Measurements from ENCODE around the gene TGM6. TPM values are rescaled to one million over a fixed set of nuclear protein-coding genes. Genes with fewer than 3 reads are reported as not detected.

The TGM6 gene
- polyA plus RNA-seq, 5 donors = not detected

Other genes starting within 250 kb of the TGM6 start
- gene TGM3, start 84.9 kb upstream of the TGM6 start, polyA plus RNA-seq (ENCODE audit: insufficient read depth in 1 of 5, insufficient read length in 5 of 5, low replicate concordance in 1 of 5) = under 1 TPM in 4 of 5 donors, not detected in 1; 0.12 to 0.28 (median 0.23) TPM
- gene SNRPB, start 89.9 kb downstream of the TGM6 start, polyA plus RNA-seq (ENCODE audit: insufficient read depth in 1 of 5, insufficient read length in 5 of 5, low replicate concordance in 1 of 5) = 100 to 1,000 TPM; 103 to 158 (median 110) TPM
- gene ZNF343, start 128.0 kb downstream of the TGM6 start, polyA plus RNA-seq (ENCODE audit: insufficient read depth in 1 of 5, insufficient read length in 5 of 5, low replicate concordance in 1 of 5) = 10 to 100 TPM; 13.1 to 17.5 (median 15.9) TPM
- gene TMC2, start 155.7 kb downstream of the TGM6 start, polyA plus RNA-seq (ENCODE audit: insufficient read depth in 1 of 5, insufficient read length in 5 of 5, low replicate concordance in 1 of 5) = under 1 TPM; 0.09 to 0.35 (median 0.27) TPM